PC-9 (cell line): ENCODE data around the gene AK8. TPM values are rescaled to one million over a fixed set of nuclear protein-coding genes. Genes with fewer than 3 reads are reported as not detected.

Experiments
- BruUV-seq: library from RNA; stranded (reverse); fragments of 400-500 nt; replicated peaks from 2 replicates; lab custom pipeline; 2021; lab: Mats Ljungman, UMichigan
- CTCF ChIA-PET: fragments of 300-600 bp; sonication (Branson Sonifier 250); formaldehyde crosslinking; loops from one replicate; lab custom pipeline; 2022; ENCODE audit warnings: antibody characterized with exemption; lab: Charles Lee
- POLR2A ChIA-PET: fragments of 300-600 bp; sonication (Branson Sonifier 250); formaldehyde crosslinking; loops from one replicate; lab custom pipeline; 2022; ENCODE audit warnings: antibody characterized with exemption; ENCODE audit not compliant: unreplicated experiment; lab: Charles Lee
- DNase-seq, 2 experiments: peaks; one replicate each; pipeline versions ENCODE4 v3.0.0 to v3.0.0-alpha.2; 2015 to 2022; ENCODE audit warnings: mixed read lengths in 1 of 2
- H2AFZ ChIP-seq: fragments of 200-600 bp; sonication (generic); 2 replicates; pipeline ENCODE4 v1.8.1; 2017; ENCODE audit warnings: antibody characterized with exemption
- H3F3A ChIP-seq: fragments of 200-600 bp; sonication (generic); 2 replicates; pipeline ENCODE4 v1.8.1; 2017; ENCODE audit warnings: antibody characterized with exemption, mild to moderate bottlenecking, low read depth; ENCODE audit not compliant: insufficient read depth
- H3K27ac ChIP-seq: fragments of 200-600 bp; sonication (generic); 2 replicates; pipeline ENCODE4 v1.6.1; 2016; ENCODE audit warnings: mixed run types
- H3K27me3 ChIP-seq: fragments of 200-600 bp; sonication (generic); 2 replicates; pipeline ENCODE4 v1.6.1; 2016; ENCODE audit warnings: low read depth, mixed run types; ENCODE audit not compliant: insufficient read depth
- H3K36me3 ChIP-seq: fragments of 200-600 bp; sonication (generic); 2 replicates; pipeline ENCODE4 v1.6.1; 2016; ENCODE audit warnings: low read depth, mixed run types
- H3K4me1 ChIP-seq: fragments of 200-600 bp; sonication (generic); replicated peaks from 2 replicates; pipeline ENCODE4 v1.6.1; 2016; ENCODE audit warnings: mixed run types; ENCODE audit not compliant: insufficient read depth
- H3K4me2 ChIP-seq: fragments of 200-600 bp; sonication (generic); 2 replicates; pipeline ENCODE4 v1.6.1; 2017; ENCODE audit warnings: mixed run types
- H3K4me3 ChIP-seq: fragments of 200-600 bp; sonication (generic); 2 replicates; pipeline ENCODE4 v1.6.1; 2016; ENCODE audit warnings: mixed run types
- H3K79me2 ChIP-seq: fragments of 200-600 bp; sonication (generic); 2 replicates; pipeline ENCODE4 v1.6.1; 2017; ENCODE audit warnings: low read depth, mixed run types
- H3K9me2 ChIP-seq: fragments of 200-600 bp; sonication (generic); 2 replicates; pipeline ENCODE4 v1.8.1; 2017; ENCODE audit warnings: mild to moderate bottlenecking; ENCODE audit not compliant: insufficient read depth
- H3K9me3 ChIP-seq: fragments of 200-600 bp; sonication (generic); 2 replicates; pipeline ENCODE4 v1.8.1; 2016; ENCODE audit warnings: low read depth; ENCODE audit not compliant: insufficient read depth
- H4K20me1 ChIP-seq: fragments of 200-600 bp; sonication (generic); 2 replicates; pipeline ENCODE4 v1.8.1; 2017; ENCODE audit not compliant: insufficient read depth
- CTCF ChIP-seq: fragments of 200-600 bp; sonication (generic); conservative IDR thresholded peaks from 2 replicates; pipeline ENCODE4 v1.6.1; 2017; ENCODE audit warnings: mixed run types, antibody characterized with exemption, mild to moderate bottlenecking, moderate library complexity
- EZH2 ChIP-seq: fragments of 200-600 bp; sonication (generic); IDR thresholded peaks from 2 replicates; pipeline ENCODE4 v1.8.0; 2017; ENCODE audit warnings: antibody characterized with exemption, low read depth
- intact Hi-C: fragments of 100-400 bp; cut with micrococcal nuclease; formaldehyde crosslinking; loops from one replicate; pipeline ENCODE4 v1.10.0; 2022; ENCODE audit not compliant: unreplicated experiment
- total RNA-seq: library from RNA; stranded (reverse); gene quantifications from 2 replicates; pipeline ENCODE4 v1.2.3, GENCODE V29; 2021

AK8 gene
- total RNA-seq, 1 experiment from 2014 or later: 7.2 TPM

DNA sequence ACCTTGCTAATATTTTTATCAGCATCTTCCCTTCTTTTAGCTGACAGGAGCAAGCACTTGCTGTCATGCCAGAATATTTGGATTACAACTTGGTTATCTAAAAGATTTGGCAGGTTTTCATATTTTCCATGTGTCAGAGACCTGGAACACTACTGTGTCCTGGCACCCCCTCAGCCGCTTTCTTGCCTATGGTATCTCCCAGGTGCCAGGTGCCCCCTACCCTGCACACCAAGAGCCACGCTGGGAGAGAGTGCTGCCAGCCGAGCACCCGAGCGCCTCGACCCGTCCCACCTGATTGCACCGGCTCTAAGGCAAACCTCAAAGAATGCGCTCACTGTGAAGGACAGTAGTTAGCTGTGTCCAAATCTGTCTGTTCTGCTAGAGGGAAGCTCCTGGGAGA is 123.0 kb downstream of the AK8 start:
- no peaks in the 10 kb centered on the region for H3K9me2 ChIP-seq
- H3K27me3 ChIP-seq: peaks cover 15% of the 10 kb centered on the region
- ChIA-PET POLR2A (no interaction called here), CTCF (no interaction called here)
- no peaks in the 10 kb centered on the region for H3K36me3 ChIP-seq
- no TSS peak for BruUV-seq
- TF ChIP-seq CTCF (no peak), EZH2 (no peak)
- no peak overlapping the region for H3K4me2 ChIP-seq
- no peaks in the 10 kb centered on the region for H3K4me1 ChIP-seq
- H3K27ac ChIP-seq: no peak overlapping the region
- no peak for DNase-seq
- no peak overlapping the region for H3K4me3 ChIP-seq
- no peaks in the 10 kb centered on the region for H3K79me2 ChIP-seq
- H3F3A ChIP-seq: no peaks in the 10 kb centered on the region
- no peaks in the 10 kb centered on the region for H3K9me3 ChIP-seq
- no peaks in the 10 kb centered on the region for H4K20me1 ChIP-seq
- intact Hi-C loops: no loop called here
- H2AFZ ChIP-seq: no peak overlapping the region

- H3K79me2 ChIP-seq: no peaks in the 10 kb centered on the region
- ChIA-PET CTCF (no interaction called here), POLR2A (no interaction called here)
- no peak for TF ChIP-seq CTCF
- no peak for TF ChIP-seq EZH2
- no peaks in the 10 kb centered on the region for H3K36me3 ChIP-seq
- no TSS peak for BruUV-seq
- H3K4me3 ChIP-seq: no peak overlapping the region
- no peak for DNase-seq
- H3K27ac ChIP-seq: no peak overlapping the region
- H3K27me3 ChIP-seq: peaks cover 15% of the 10 kb centered on the region
- no peak overlapping the region for H3K4me2 ChIP-seq
- no peaks in the 10 kb centered on the region for H3K4me1 ChIP-seq
- no peaks in the 10 kb centered on the region for H3F3A ChIP-seq
- intact Hi-C loops: no loop called here
- no peaks in the 10 kb centered on the region for H4K20me1 ChIP-seq
- no peak overlapping the region for H2AFZ ChIP-seq
- no peaks in the 10 kb centered on the region for H3K9me3 ChIP-seq
- H3K9me2 ChIP-seq: no peaks in the 10 kb centered on the region
Measured at GRCh38 chr9:132754236-132754635, 123.8 kb downstream of the AK8 start.

GRCh38 chr9:132753593-132753880 is 124.5 kb downstream of the AK8 start:
- Histone ChIP-seq H2AFZ (no peak overlapping the region), H3K27me3 (peaks cover 15% of the 10 kb centered on the region), H3K4me3 (no peak overlapping the region), H3K4me1 (no peaks in the 10 kb centered on the region), H3K9me3 (no peaks in the 10 kb centered on the region), H3F3A (no peaks in the 10 kb centered on the region), H3K4me2 (no peak overlapping the region), H3K27ac (no peak overlapping the region), H3K79me2 (no peaks in the 10 kb centered on the region), H3K9me2 (no peaks in the 10 kb centered on the region), H3K36me3 (no peaks in the 10 kb centered on the region), H4K20me1 (no peaks in the 10 kb centered on the region)
- intact Hi-C loops: no loop called here
- POLR2A ChIA-PET: no interaction called here
- no peak for DNase-seq
- BruUV-seq: no TSS peak
- TF ChIP-seq CTCF (no peak), EZH2 (no peak)
- CTCF ChIA-PET: no interaction called here
